GM21390 (cell line): Measurements from ENCODE around the gene ABCA7.

Source experiments
- ATAC-seq: cut with Tn5 transposase; IDR thresholded peaks from one replicate; pipeline ENCODE4 v1.9.1; 2021; ENCODE audit not compliant: unreplicated experiment

Gene ABCA7

GRCh38 chr19:1039646-1040475 is at the start of gene ABCA7:
TSS of gene ABCA7 (plus strand) at chr19:1040107. CDS start at chr19:1041362, 1,255 bp downstream.
- peak; percentile 61 for ATAC-seq

- ATAC-seq, result no peak
Observed at GRCh38 chr19:990119-990571, 49.8 kb upstream of the ABCA7 start.

GRCh38 chr19:990746-991145 is 49.2 kb upstream of the ABCA7 start:
- ATAC-seq, result no peak

- no peak for ATAC-seq
Observed at GRCh38 chr19:991174-991931, 48.6 kb upstream of the ABCA7 start.

GRCh38 chr19:991932-992669 is 47.8 kb upstream of the ABCA7 start:
- ATAC-seq, result no peak

- no peak for ATAC-seq
Observed at GRCh38 chr19:992670-993055, 47.2 kb upstream of the ABCA7 start.

GRCh38 chr19:993361-993830 is 46.5 kb upstream of the ABCA7 start:
- ATAC-seq, result no peak

- ATAC-seq, result no peak
Observed at GRCh38 chr19:993831-994393, 46.0 kb upstream of the ABCA7 start.

GRCh38 chr19:994516-994915 is 45.4 kb upstream of the ABCA7 start:
- ATAC-seq, result no peak

- no peak for ATAC-seq
Observed at GRCh38 chr19:995051-995827, 44.7 kb upstream of the ABCA7 start.

- ATAC-seq, result no peak
Observed at GRCh38 chr19:996051-996838, 43.7 kb upstream of the ABCA7 start.

- no peak for ATAC-seq
Observed at GRCh38 chr19:998064-998463, 41.8 kb upstream of the ABCA7 start.

- ATAC-seq, result no peak
Observed at GRCh38 chr19:999379-999719, 40.6 kb upstream of the ABCA7 start.

GRCh38 chr19:1000095-1000494 is 39.8 kb upstream of the ABCA7 start, which contains the start of gene GRIN3B:
TSS of gene GRIN3B (plus strand) at chr19:1000419. CDS start at chr19:1000438, 19 bp downstream.
- no peak for ATAC-seq

GRCh38 chr19:1000591-1001537 is 39.0 kb upstream of the ABCA7 start:
- ATAC-seq, result no peak

- ATAC-seq, result no peak
Observed at GRCh38 chr19:1001538-1002166, 38.3 kb upstream of the ABCA7 start.

- ATAC-seq, result no peak
Observed at GRCh38 chr19:1002600-1002999, 37.3 kb upstream of the ABCA7 start.

- ATAC-seq, result no peak
Observed at GRCh38 chr19:1003283-1003682, 36.6 kb upstream of the ABCA7 start.
